Left lobe of liver (tissue), 2 donors: Measurements from ENCODE around the gene ANO3. TPM values are rescaled to one million over a fixed set of nuclear protein-coding genes. Genes with fewer than 3 reads are reported as not detected.

Experiments used
- ATAC-seq: fragments of 200-7000 bp; cut with Tn5 transposase; one replicate; pipeline ENCODE4 v1.9.1; 2020; ENCODE audit warnings: mild to moderate bottlenecking, moderate library complexity
- DNase-seq: peaks from one replicate; pipeline ENCODE4 v3.0.0-alpha.2; 2020; ENCODE audit warnings: low spot score
- total RNA-seq: library from RNA; stranded (reverse); gene quantifications from one replicate; pipeline ENCODE4 v1.2.1, GENCODE V29; 2021
- donor health status: DM: no; HTN: no; CAD: no; lungs with moderate emphysema.
- donor health status: DM: no; HTN: yes; CAD: no.

ANO3 gene
- total RNA-seq, 1 donor from 2014 or later = 2.6 TPM

GRCh38 chr11:26702406-26702805, 370.5 kb downstream of the ANO3 start:
- no peak for DNase-seq
- ATAC-seq = no peak

- DNase-seq (no peak), ATAC-seq (peak; percentile 43)
Measured at GRCh38 chr11:26703411-26704191, 371.7 kb downstream of the ANO3 start.

- DNase-seq (no peak), ATAC-seq (no peak)
Measured at GRCh38 chr11:26704249-26704648, 372.3 kb downstream of the ANO3 start.

GRCh38 chr11:26706181-26706580, 374.3 kb downstream of the ANO3 start:
- ATAC-seq = no peak
- no peak for DNase-seq

- no peak for ATAC-seq
- no peak for DNase-seq
Measured at GRCh38 chr11:26708736-26709456, 377.0 kb downstream of the ANO3 start.

GRCh38 chr11:26710489-26710888, 378.6 kb downstream of the ANO3 start:
- no peak for DNase-seq
- no peak for ATAC-seq

GRCh38 chr11:26712497-26712896, 380.6 kb downstream of the ANO3 start:
- ATAC-seq (no peak), DNase-seq (no peak)

Other genes with a start within 250 kb of the ANO3 start
- gene MUC15, start 240.1 kb downstream of the ANO3 start, total RNA-seq = not detected